ENCODE results near the gene PTPRC.

PTPRC gene

DNA sequence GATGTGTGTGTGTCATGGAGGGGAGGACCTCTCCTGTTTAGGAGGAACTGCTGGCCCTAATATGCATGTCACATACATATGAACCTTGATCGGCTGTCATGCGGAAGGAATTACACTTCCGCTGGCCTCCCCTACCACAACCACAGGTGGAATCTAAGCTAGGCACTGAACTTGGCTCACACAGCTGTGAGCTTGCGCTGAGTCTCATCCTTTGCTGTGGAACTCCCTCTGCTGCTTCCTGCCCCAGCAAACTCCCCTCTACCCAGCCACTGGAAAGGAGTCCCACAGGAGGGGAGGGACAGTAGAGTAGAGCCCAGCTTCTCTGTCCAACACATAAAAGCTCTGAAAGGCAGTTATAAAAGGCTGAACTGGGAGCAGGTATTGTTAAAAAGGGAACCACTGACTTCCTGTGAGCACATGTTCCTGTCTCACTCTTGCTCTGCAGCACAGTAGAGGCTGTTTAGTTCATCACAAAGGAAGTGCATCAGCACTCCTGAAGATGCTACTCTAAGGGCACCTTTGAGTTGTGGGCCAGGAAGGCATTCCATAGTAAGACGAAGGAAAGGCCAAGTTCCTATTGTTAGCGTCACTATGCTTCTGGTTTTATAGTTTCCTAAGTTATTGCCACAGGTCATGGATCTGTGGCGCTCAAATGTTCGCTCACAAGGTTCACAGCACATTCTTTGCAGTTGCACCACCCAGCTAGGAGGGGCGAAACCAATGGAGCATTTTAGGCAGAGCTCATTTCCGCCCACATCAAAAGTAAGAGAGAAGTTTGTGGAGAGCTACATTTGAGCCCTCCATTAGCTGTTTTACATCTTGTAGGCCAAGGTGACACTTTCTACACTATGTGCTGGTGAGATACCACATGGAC lies 17.7 kb upstream of the PTPRC start:
- peak; percentile 41 for DNase-seq

DNA sequence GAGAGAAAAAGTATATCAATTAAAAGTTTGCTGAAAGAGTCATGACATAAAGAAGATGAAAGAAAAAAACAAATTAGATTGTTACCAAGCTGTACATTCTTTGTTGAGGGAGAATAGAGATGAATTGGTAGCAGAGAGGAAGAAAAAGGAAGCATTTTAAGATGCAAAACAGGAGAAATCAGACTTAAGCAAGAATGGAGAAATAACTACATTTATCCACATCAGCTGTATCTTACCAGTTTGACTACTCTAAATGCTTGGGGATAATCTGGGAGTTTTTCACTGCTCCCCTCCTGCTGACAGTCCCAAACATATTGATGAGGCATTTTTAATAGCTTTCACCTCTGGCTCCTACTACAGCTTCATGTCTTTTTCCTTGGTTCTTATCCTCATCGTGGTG lies 16.8 kb upstream of the PTPRC start:
- DNase-seq = no peak

DNA sequence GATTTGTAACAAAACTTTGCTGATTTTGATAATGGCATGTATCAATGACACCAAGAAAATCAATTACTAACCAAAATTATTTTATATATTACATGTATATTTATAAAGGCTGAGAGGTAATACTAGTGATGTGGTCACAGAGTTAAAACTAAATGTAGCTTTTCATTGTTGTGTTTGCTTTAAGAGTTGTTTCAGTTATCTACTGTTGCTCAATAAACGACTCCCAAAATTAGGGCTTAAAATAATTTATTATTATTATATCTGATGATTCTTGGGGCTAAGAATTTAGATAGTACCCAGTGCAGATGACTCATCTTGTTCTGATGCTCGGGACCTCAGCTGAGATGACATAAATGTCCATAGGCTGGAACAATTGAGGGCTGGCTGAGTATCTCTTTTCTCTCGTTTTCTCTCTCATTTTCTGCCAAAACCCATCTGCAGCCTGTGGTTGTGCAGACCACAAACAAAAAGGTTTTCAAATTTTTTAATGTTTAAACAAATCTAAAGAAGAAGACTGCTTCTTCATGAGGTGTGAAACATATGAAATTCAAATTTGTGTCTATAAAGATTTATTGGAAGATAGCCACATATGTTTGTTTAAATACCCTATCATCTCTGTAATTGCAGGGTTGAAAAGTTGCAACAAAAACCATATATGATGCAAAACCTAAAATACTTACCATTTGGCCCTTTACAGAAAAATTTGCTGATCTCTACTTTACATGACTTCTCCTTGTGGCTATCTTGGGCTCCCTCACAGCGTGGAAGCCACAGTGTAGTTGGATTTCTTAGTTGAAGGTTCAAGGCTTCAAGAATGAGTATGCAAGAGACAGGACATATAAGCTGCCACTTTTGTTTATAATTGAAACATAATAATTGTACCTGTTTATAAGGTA lies 14.8 kb upstream of the PTPRC start:
- no peak for DNase-seq

DNA sequence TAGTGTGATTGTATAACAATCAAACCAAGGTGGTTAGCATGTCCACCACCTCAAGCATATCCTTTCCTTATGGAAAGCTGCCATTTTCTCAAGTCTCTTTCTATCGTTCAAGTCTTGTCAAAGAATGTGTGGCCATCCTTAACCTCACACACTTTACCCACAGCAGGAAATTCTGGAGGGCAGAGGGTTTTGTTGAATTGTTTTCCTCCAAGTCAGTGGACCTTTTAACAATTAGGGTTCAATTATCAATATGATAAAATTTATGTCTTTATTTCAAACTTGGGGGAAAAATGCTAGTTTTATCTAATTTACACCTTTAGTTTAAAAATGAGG lies 14.2 kb upstream of the PTPRC start:
- DNase-seq = no peak

DNA sequence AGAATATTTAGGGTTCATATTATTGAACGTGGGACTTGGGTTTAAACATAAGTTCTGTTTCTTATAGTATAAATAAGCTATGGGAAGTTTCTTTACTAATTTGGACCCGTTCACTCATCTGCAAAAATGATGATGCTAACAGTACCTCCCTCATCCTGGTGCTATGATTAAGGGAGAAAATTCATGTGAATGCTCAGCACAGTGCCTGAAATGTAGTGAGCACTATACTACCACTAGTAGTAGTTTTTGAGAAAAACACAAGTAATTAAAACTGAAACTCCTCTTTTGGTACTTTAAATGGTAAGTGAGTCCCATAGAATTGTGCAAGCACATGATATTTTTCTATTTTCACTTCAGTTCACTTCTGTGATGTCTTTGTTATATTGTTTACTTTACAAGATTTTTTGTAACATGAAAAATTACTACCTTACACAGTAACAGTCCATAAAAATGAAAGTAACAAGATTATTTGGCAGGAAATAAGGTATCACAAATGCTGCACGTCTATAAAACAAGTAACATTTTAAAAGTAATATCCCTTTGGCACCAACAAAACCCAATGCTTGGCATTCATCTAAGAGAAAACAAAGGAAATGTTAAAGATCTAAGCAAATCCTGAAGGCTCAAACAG lies 11.3 kb upstream of the PTPRC start:
- no peak for DNase-seq

DNA sequence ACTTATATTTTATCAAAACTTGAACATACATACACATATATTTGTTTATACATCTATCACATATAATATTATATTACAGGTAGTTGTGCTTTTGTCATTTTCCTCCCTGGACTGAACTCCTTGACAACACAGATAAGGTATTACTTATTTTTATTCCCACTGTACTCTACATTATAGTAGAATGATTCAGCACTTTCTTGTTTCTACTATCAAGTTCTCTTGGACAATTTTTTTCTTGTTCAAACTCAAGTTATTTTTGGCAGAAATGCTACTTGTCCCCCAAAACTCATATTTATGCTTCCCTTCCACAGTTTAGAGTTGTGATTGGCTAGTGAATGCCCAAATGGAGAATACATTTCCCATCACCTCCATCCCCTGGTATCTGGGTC lies 10.8 kb upstream of the PTPRC start:
- no peak for DNase-seq

DNA sequence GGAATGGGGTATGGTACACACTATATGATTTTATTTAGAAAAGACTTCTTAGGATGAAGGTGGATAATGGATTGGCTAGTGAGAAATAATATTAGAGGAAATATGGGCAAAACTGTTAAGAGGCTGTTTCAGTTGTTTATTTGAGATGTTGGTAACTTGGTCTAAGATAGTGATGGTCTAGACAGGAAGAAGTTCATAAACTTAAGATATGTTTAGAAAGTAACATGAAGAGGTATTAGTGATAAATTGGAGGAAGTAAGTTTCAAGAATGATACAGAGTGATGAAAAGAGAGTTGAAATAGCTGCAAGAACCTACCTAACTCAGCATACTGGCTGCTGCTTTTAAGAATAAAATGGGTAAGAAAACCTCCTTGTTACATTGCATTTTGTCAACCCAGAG lies 9.2 kb upstream of the PTPRC start:
- no peak for DNase-seq

DNA sequence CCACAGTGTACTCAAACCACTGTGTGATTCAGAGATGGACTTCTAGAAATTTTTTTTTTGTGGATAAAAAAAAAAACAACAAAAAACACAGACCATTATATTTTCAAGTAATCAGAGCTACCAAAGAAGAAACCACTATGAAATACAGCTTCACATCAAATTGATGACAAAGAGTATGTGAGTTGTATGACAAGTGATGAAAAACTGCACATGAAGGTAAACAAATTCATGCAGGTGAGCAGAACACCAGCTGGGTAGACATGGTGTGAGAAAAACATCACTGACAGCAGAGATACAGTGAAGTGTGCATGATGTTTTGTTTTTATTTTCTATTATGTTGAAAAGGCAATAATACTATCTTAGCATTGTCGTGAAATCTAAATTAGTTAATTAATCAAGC lies 8.0 kb upstream of the PTPRC start:
- no peak for DNase-seq

DNA sequence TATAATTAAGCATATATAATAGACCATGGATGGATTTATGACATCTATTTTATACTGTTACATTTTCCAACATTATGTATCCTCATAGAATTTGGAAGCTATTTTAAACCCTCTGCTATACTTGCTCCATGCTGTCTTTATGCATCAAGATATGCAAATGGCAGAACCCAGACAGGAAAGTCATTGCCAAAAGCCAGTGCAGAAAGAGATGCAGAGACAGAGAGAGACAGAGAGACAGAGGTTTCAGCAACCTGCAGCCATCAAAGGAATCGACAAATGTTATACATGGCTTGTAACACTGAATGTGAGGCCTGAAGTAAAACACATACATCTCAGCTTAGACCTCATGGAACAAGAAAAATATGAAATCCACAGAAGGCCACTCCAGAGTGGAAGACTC lies 7.5 kb upstream of the PTPRC start:
- DNase-seq = no peak

DNA sequence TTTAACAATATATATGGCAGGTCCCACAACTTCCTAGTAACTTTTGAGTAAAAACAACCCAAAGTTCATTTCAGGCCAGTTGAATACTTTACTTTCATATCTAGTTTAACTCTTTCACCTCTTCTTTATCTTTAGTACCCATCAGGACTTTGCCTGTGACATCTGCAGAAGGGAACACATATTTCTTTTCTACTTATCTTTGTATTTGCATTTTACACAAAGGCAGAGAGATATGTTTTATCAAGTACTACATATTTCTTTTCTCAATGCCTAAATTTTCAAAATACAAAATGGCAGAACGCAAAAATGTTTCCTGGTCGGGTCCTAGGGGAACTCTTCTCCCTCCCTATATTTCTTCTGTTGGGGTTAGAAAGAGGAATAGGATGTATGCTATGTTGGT lies 6.8 kb upstream of the PTPRC start:
- DNase-seq = no peak

DNA sequence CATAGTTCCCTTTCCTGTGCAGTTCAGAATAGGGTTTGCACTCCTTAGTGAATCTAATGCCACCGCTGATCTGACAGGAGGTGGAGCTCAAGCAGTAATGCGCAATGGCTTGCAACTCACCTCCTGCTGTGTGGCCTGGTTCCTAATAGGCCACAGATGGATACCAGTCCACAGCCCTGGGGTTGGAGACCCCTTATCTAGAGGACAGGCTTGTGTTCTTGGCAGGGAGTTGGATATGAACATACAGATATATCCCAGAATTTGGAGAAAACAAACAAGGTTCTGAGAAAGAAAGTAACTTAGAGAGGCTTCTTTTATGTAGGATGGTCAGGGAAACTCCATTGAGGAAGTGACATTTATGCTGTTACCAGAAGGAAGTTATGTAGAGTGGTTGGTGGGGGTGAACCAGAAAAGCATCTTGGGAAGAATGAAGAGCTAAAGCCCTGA lies 5.1 kb upstream of the PTPRC start:
- DNase-seq = no peak

DNA sequence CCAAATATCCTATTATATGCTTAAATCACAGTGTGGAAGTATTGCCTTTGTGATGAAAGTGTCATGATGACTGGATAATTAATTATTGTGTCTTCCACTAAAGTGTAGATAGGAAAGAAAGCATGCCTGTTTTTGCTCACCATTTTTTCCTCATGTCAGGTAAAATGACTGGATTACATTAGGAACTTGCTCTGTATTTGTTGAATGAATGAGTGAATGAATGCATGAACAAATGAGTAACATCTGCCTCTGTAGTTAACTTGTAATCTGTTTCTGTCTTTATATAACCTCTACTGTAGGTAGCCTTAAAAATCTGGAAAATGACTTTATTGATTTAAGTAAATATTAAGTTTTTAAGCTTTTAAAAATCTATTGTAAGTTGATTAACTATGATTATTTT lies 2.9 kb upstream of the PTPRC start:
- DNase-seq = no peak

DNA sequence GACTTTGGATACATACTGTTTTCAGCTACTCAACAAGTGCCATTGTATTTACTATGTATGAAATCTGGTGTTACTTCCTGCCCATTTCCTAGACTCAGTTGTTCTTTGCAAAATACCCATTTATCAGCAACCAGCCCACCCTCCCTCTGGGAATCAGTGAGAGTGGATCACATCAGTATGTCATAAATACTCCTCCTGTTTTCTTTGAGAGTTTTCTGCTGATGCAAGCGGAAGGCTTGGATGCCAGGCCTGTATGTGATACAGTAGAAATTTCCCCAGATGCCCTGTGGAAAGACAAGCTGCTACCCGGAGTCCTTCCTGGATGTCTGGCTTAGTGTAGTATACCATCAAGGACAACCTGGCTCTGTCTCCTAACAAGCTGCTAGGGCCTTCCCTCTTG lies 2.4 kb upstream of the PTPRC start:
- no peak for DNase-seq

DNA sequence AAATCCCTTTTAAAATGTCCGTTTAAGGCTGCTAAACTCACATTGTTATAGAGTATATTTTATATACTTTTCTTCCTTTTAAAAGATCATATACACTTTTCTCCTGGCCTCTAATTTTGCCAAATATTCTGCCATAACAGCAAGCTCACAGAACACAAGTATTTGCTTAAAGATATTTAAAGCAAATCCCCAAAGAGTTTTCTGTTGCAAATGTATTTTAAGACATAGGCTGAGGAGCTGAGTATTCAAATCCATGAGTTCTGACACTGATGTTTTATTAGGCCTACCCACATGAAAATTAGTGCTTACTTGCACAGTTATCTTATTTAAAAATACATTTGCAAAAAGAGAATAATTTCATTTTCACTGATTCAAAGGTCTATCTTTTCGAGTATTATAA lies 1.7 kb upstream of the PTPRC start:
- no peak for DNase-seq

DNA sequence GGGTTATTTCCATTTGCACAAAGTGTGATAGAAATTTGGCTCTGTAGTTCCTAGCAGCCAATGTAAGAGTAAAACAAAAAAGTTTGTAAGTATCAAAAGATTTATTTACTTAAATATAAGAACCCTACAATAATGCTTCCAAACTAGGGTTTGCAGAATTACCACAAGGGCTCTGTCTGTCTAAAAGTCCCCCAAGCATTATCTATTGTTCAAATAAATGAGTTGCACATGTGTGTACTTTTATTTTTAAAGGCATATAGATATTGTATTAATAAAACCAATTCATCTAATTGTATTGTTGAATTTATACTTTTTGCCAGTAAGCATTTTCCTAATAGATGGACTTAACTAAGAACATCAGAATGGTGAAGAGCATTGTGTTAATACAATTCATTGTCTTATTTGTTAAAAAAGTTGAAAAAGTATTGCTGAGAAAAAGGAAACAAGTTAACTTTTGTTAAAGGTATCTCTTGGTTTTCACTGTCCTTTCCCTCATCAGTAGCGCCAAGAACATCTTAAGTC lies 863 bp upstream of the PTPRC start:
- no peak for DNase-seq

DNA sequence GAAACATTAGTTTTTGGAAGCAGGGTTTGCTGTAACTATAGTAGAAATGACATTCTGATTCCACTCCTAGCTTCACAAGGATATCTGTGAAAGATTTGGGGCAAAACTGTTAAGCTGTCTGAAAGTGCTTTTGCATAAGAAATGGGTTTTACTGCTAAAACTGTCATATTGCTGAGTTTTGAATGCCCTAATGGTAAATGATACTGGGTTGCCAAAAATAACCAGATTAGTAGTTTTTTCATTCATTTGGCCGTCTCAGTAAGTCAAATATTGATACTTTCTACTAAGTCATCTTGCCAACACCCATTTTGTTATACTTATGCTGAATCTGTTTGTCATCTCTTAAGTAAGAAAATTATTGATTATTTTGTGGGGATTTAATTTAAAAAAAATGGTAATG lies 399 bp upstream of the PTPRC start:
- no peak for DNase-seq

DNA sequence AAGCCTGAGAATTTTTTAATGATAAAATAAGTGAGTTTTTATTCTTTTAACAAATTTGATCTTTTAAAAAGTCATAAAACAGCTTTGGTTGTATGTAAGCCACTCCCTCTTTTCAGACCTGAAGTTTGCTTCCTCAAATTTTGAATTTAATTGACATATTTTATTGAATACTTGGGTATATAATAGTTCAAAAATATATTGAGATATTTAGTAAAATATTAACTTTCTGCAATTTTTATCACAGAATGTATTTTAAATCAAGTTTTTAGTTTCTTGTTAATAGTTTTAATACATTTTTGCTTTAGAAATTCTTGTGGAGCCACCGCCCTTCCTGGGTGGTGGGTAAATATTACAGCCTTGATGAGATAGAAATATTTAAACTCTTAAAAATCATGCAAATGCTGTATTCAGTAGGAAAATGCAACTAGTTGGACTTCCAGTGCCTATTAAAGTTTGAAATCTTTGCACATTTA lies 867 bp downstream of the PTPRC start:
- DNase-seq = no peak

DNA sequence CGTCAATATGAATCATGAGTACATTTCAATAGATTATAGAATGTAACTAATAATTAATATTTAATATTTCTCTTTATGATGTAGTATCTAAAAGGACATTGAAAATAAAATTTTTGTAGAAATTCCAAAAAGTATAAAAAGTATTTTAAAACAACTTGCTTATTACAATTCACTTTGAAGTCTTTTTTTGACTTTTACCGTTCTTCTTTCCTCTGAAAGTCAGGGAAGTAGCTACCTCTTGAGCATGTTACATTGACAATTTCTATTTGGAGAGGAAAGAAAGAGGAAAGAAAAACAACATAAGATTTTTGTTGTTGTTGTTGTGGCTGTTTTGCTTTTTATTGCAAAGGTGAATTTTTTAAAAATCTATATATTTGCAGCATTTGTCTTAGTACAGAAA lies 1.3 kb downstream of the PTPRC start:
- DNase-seq = no peak

DNA sequence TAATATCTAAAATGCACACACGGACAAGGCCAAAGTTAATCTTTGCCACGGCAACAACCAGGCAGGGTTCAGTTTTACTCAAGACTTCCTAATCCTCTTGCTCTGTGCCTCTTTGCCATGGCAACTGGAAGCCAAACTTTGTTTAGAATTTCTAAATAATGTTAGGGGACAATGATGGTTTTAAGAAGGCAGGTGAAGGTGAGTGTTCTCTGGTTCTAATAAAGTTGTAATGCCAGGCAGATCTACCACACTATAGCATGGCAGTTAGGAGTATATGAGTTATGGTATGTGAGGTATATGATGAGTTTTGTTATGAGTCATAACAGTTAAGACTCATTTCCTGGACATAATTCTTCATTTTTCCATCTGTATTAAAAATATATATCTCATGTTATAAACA lies 2.7 kb downstream of the PTPRC start:
- no peak for DNase-seq

DNA sequence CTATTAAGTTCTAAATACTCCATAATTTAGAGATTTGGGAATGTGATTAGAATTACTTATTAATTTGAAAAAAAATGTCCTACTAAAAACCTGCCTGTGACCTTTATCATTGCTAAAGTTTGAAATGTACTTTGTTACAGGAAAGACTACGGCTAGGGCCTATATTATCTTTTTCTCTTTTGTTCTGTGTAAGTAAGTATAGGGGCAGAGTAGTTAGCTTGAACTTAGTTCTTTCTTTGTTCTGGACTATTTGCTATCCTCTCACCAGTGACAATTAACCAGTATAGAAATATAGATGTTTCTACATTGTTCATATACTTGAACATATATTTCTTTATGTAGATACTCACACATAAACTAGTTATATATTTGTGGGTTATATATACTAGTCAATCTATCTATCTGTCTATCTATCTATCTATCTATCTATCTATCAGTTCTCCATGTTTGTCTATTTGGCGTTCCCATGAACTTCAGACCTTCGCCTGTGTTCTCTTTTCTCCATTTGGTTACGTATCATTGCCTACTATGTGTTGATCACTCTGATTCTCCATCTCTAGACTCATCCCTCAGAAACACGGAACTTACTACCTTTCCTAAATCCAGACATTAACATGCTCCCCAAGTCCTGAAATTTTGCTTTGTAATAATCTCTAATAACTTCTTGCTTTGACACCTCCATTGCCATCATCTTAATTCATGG lies 3.3 kb downstream of the PTPRC start:
- DNase-seq = no peak

DNA sequence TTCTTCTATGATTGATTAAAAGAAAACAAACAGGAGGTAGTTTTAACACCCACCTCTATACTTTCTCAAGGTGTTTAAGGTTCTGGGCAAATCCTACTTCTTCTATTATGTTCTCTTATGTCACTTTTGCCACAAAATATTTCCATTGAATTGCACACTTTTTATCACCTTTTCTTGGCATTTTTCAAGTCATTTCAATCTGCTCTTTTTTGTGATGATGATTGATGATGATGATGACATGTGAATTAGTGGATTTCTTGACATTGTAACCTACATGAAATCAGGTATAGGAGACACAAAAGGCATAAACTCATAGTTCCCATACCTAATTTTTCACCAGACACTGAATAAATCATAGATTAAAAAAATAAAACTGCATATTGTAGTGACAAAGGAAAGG lies 4.1 kb downstream of the PTPRC start:
- no peak for DNase-seq

DNA sequence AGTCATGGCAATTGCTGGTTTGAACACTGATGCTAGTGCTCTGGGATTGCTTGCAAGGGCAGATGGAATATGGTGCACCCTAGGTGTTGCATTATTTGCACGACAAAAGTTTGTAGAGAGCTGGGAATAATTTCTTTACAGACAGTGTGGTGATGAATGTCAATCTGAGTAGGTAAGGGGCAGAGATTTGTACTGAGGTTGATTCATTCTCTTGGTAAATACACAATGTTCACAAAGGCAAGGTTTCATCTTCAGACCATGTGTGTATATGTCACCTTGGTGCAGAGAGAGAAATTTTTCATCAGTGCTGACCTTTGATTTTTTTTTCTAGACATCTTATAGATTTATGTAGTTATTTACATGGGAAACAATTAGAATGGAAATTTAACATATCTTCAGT lies 5.0 kb downstream of the PTPRC start:
- DNase-seq = no peak

DNA sequence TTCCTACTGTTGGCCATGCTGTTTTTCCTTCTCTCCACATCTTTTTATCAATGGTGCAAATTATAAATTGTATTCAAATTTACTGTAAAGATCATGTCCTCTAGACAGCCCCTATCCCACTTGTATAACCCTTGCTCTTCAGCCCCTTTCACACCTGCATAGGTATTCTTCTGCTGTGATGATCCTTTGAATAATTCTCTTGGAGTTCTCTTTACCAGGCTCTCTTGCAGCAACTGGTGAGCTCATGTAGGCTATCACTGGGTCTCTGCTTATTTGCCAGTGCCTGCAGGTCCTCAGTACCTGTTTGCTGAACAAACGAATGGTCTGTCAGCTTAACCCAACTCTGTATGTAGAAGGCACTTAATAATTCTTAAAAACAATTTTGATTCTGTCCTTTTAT lies 8.2 kb downstream of the PTPRC start:
- DNase-seq = no peak

Data from activated CD4-positive, alpha-beta T cell treated with anti-CD3 and anti-CD28 coated beads for 1 hour (primary cell).